ENCODE data around the gene ELMOD3.

Gene ELMOD3

GRCh38 chr2:85427300-85427835, 72.8 kb downstream of the ELMOD3 start:
- Histone ChIP-seq H3K4me3 (ENCODE audit: low read length, poor library complexity, severe bottlenecking) (no peak overlapping the region), H3K9me3 (ENCODE audit: insufficient read depth, low read depth, low read length) (no peaks in the 10 kb centered on the region), H2AFZ (ENCODE audit: low read length) (no peak overlapping the region), H3K79me2 (ENCODE audit: insufficient read depth, low read length) (no peaks in the 10 kb centered on the region), H3F3A (ENCODE audit: low read depth) (no peaks in the 10 kb centered on the region), H3K27me3 (ENCODE audit: insufficient read depth, low read length, poor library complexity, severe bottlenecking) (no peaks in the 10 kb centered on the region), H3K9ac (ENCODE audit: low read depth, low read length, poor library complexity, severe bottlenecking) (no peak overlapping the region), H3K4me1 (ENCODE audit: insufficient read depth, low read length, poor library complexity, severe bottlenecking) (peaks cover 32% of the 10 kb centered on the region), H3K36me3 (ENCODE audit: insufficient read depth, low read length) (no peaks in the 10 kb centered on the region), H3K4me2 (ENCODE audit: low read depth, low read length, poor library complexity, severe bottlenecking) (no peak overlapping the region), H4K20me1 (ENCODE audit: insufficient read depth, low read length, poor library complexity, severe bottlenecking) (no peaks in the 10 kb centered on the region), H3K9me2 (replicated peaks; ENCODE audit: low read depth, low read length) (no peaks in the 10 kb centered on the region)
- no peak for TF ChIP-seq EZH2phosphoT487 (IDR thresholded peaks at IDR 0.05; ENCODE audit: borderline replicate concordance)
- TF ChIP-seq, protein P1, sequence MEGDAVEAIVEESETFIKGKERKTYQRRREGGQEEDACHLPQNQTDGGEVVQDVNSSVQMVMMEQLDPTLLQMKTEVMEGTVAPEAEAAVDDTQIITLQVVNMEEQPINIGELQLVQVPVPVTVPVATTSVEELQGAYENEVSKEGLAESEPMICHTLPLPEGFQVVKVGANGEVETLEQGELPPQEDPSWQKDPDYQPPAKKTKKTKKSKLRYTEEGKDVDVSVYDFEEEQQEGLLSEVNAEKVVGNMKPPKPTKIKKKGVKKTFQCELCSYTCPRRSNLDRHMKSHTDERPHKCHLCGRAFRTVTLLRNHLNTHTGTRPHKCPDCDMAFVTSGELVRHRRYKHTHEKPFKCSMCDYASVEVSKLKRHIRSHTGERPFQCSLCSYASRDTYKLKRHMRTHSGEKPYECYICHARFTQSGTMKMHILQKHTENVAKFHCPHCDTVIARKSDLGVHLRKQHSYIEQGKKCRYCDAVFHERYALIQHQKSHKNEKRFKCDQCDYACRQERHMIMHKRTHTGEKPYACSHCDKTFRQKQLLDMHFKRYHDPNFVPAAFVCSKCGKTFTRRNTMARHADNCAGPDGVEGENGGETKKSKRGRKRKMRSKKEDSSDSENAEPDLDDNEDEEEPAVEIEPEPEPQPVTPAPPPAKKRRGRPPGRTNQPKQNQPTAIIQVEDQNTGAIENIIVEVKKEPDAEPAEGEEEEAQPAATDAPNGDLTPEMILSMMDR (conservative IDR thresholded peaks at IDR 0.05; ENCODE audit: low read length): no peak

GRCh38 chr2:85428343-85428881, 73.8 kb downstream of the ELMOD3 start:
- H3K9me2 ChIP-seq (replicated peaks; ENCODE audit: low read depth, low read length): no peaks in the 10 kb centered on the region
- no peaks in the 10 kb centered on the region for H3K9me3 ChIP-seq (ENCODE audit: insufficient read depth, low read depth, low read length)
- H3K27me3 ChIP-seq (ENCODE audit: insufficient read depth, low read length, poor library complexity, severe bottlenecking): no peaks in the 10 kb centered on the region
- H3F3A ChIP-seq (ENCODE audit: low read depth): no peaks in the 10 kb centered on the region
- H3K4me1 ChIP-seq (ENCODE audit: insufficient read depth, low read length, poor library complexity, severe bottlenecking): peaks cover 31% of the 10 kb centered on the region
- H3K79me2 ChIP-seq (ENCODE audit: insufficient read depth, low read length): no peaks in the 10 kb centered on the region
- peak overlapping the region; percentile 23; the same call in 1 of the 2 replicates for H2AFZ ChIP-seq (ENCODE audit: low read length)
- no peak overlapping the region for H3K4me2 ChIP-seq (ENCODE audit: low read depth, low read length, poor library complexity, severe bottlenecking)
- no peak overlapping the region for H3K4me3 ChIP-seq (ENCODE audit: low read length, poor library complexity, severe bottlenecking)
- H4K20me1 ChIP-seq (ENCODE audit: insufficient read depth, low read length, poor library complexity, severe bottlenecking): no peaks in the 10 kb centered on the region
- no peak overlapping the region for H3K9ac ChIP-seq (ENCODE audit: low read depth, low read length, poor library complexity, severe bottlenecking)
- TF ChIP-seq, protein P1 (conservative IDR thresholded peaks at IDR 0.05; ENCODE audit: low read length): no peak
- TF ChIP-seq EZH2phosphoT487 (IDR thresholded peaks at IDR 0.05; ENCODE audit: borderline replicate concordance): no peak
- H3K36me3 ChIP-seq (ENCODE audit: insufficient read depth, low read length): no peaks in the 10 kb centered on the region

GRCh38 chr2:85429213-85429923, 74.8 kb downstream of the ELMOD3 start:
- no peaks in the 10 kb centered on the region for H3F3A ChIP-seq (ENCODE audit: low read depth)
- H3K4me3 ChIP-seq (ENCODE audit: low read length, poor library complexity, severe bottlenecking): no peak overlapping the region
- no peaks in the 10 kb centered on the region for H4K20me1 ChIP-seq (ENCODE audit: insufficient read depth, low read length, poor library complexity, severe bottlenecking)
- H3K27me3 ChIP-seq (ENCODE audit: insufficient read depth, low read length, poor library complexity, severe bottlenecking): no peaks in the 10 kb centered on the region
- TF ChIP-seq, protein P1 (conservative IDR thresholded peaks at IDR 0.05; ENCODE audit: low read length): no peak
- no peak for TF ChIP-seq EZH2phosphoT487 (IDR thresholded peaks at IDR 0.05; ENCODE audit: borderline replicate concordance)
- H3K4me1 ChIP-seq (ENCODE audit: insufficient read depth, low read length, poor library complexity, severe bottlenecking): peaks cover 24% of the 10 kb centered on the region
- no peaks in the 10 kb centered on the region for H3K9me3 ChIP-seq (ENCODE audit: insufficient read depth, low read depth, low read length)
- no peak overlapping the region for H3K9ac ChIP-seq (ENCODE audit: low read depth, low read length, poor library complexity, severe bottlenecking)
- H3K79me2 ChIP-seq (ENCODE audit: insufficient read depth, low read length): no peaks in the 10 kb centered on the region
- peak overlapping the region; percentile 3 for H3K4me2 ChIP-seq (ENCODE audit: low read depth, low read length, poor library complexity, severe bottlenecking)
- H3K36me3 ChIP-seq (ENCODE audit: insufficient read depth, low read length): no peaks in the 10 kb centered on the region
- no peak overlapping the region for H2AFZ ChIP-seq (ENCODE audit: low read length)
- no peaks in the 10 kb centered on the region for H3K9me2 ChIP-seq (replicated peaks; ENCODE audit: low read depth, low read length)
